GM19455 (cell line): ENCODE results near the gene EHF.

Source experiments
- ATAC-seq: cut with Tn5 transposase; IDR thresholded peaks from one replicate; pipeline ENCODE4 v1.9.1; 2021; ENCODE audit not compliant: unreplicated experiment

The EHF gene

GRCh38 chr11:34643311-34643710, 22.4 kb downstream of the EHF start:
- ATAC-seq, result no peak

- ATAC-seq, result no peak
Measured at GRCh38 chr11:34643846-34644245, 23.0 kb downstream of the EHF start.

GRCh38 chr11:34644669-34645406, 23.9 kb downstream of the EHF start:
- no peak for ATAC-seq

- no peak for ATAC-seq
Measured at GRCh38 chr11:34646431-34646830, 25.5 kb downstream of the EHF start.

- no peak for ATAC-seq
Measured at GRCh38 chr11:34647131-34647530, 26.2 kb downstream of the EHF start.

- ATAC-seq, result no peak
Measured at GRCh38 chr11:34647532-34647931, 26.6 kb downstream of the EHF start.

- no peak for ATAC-seq
Measured at GRCh38 chr11:34648036-34648435, 27.1 kb downstream of the EHF start.

GRCh38 chr11:34649597-34649996, 28.7 kb downstream of the EHF start:
- no peak for ATAC-seq

GRCh38 chr11:34650528-34650927, 29.6 kb downstream of the EHF start:
- ATAC-seq, result peak; percentile 93

- ATAC-seq, result no peak
Measured at GRCh38 chr11:34651551-34651950, 30.7 kb downstream of the EHF start.

- no peak for ATAC-seq
Measured at GRCh38 chr11:34652191-34652973, 31.5 kb downstream of the EHF start.

GRCh38 chr11:34653031-34653430, 32.1 kb downstream of the EHF start:
- no peak for ATAC-seq

- ATAC-seq, result no peak
Measured at GRCh38 chr11:34653851-34654482, 33.1 kb downstream of the EHF start.

- ATAC-seq, result no peak
Measured at GRCh38 chr11:34654483-34655334, 33.8 kb downstream of the EHF start.

GRCh38 chr11:34655335-34656008, 34.6 kb downstream of the EHF start:
- no peak for ATAC-seq

- ATAC-seq, result no peak
Measured at GRCh38 chr11:34656062-34656720, 35.3 kb downstream of the EHF start.

- ATAC-seq, result no peak
Measured at GRCh38 chr11:34658071-34659015, 37.5 kb downstream of the EHF start.

GRCh38 chr11:34659096-34659733, 38.3 kb downstream of the EHF start:
- ATAC-seq, result no peak
